ENCODE results near the gene SRPK3. TPM values are rescaled to one million over a fixed set of nuclear protein-coding genes. Genes with fewer than 3 reads are reported as not detected.

Gene SRPK3
- total RNA-seq, 1 experiment from 2014 or later: 1.6 TPM

DNA sequence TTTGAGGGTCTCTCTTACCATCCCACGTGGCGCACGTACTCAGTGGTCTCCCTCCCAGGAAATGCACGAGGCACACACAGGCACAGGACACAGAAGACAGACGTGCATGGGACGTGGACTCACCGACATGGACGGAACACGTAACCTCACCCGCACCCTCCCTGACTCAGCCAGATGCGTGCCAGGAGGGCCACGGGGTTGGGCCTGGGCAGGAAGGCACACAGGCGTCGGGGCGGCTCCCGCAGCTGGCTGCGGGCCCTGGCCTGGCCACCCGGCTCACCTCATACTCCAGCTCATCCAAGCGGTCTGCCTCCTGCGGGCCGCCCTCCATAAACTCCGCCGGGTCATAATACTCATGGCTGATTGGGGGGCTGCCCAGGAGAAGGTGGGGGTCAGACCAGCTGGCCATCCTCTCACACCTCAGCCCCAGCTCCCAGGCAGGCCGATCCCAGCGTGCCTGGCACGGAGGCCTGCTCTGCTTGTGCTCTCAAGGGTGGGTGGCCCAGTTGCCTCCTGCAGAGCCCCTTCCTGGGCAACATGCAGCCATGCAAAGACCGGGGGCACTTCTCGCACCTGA is 26.2 kb downstream of the SRPK3 start:
- intact Hi-C loops (cut with micrococcal nuclease; ENCODE audit: unreplicated experiment): loop anchor here (10.0 kb wide), 1 partner anchor 78 kb away; the partner anchor contains the start of gene L1CAM
- POLR2A ChIA-PET: no interaction called here

DNA sequence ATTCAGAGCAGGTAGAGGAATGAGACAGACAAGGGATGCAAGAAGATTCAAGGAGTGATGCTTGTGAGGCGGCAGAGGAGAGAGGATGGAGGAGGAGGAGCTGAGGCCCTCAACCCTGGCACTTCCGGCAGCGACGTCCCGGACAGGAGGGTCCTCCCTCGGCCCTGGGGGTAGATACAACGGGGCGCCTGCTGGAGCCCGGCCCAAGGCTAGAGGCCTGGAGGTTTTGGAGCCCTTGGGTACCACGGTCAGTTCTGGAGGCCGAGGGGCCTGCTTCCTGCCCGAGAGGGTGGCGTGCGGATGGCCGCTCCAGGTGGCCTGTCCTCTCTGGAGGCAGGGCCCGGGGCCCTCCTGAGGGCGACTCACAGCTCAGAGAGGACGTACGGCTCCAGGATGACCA is 27.1 kb downstream of the SRPK3 start:
- TF ChIP-seq, protein P1, sequence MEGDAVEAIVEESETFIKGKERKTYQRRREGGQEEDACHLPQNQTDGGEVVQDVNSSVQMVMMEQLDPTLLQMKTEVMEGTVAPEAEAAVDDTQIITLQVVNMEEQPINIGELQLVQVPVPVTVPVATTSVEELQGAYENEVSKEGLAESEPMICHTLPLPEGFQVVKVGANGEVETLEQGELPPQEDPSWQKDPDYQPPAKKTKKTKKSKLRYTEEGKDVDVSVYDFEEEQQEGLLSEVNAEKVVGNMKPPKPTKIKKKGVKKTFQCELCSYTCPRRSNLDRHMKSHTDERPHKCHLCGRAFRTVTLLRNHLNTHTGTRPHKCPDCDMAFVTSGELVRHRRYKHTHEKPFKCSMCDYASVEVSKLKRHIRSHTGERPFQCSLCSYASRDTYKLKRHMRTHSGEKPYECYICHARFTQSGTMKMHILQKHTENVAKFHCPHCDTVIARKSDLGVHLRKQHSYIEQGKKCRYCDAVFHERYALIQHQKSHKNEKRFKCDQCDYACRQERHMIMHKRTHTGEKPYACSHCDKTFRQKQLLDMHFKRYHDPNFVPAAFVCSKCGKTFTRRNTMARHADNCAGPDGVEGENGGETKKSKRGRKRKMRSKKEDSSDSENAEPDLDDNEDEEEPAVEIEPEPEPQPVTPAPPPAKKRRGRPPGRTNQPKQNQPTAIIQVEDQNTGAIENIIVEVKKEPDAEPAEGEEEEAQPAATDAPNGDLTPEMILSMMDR (IDR thresholded peaks at IDR 0.05): no peak
- TF ChIP-seq, protein P2, sequence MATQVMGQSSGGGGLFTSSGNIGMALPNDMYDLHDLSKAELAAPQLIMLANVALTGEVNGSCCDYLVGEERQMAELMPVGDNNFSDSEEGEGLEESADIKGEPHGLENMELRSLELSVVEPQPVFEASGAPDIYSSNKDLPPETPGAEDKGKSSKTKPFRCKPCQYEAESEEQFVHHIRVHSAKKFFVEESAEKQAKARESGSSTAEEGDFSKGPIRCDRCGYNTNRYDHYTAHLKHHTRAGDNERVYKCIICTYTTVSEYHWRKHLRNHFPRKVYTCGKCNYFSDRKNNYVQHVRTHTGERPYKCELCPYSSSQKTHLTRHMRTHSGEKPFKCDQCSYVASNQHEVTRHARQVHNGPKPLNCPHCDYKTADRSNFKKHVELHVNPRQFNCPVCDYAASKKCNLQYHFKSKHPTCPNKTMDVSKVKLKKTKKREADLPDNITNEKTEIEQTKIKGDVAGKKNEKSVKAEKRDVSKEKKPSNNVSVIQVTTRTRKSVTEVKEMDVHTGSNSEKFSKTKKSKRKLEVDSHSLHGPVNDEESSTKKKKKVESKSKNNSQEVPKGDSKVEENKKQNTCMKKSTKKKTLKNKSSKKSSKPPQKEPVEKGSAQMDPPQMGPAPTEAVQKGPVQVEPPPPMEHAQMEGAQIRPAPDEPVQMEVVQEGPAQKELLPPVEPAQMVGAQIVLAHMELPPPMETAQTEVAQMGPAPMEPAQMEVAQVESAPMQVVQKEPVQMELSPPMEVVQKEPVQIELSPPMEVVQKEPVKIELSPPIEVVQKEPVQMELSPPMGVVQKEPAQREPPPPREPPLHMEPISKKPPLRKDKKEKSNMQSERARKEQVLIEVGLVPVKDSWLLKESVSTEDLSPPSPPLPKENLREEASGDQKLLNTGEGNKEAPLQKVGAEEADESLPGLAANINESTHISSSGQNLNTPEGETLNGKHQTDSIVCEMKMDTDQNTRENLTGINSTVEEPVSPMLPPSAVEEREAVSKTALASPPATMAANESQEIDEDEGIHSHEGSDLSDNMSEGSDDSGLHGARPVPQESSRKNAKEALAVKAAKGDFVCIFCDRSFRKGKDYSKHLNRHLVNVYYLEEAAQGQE (IDR thresholded peaks at IDR 0.05; ENCODE audit: insufficient read depth in 1 of 2, low read depth in 2 of 2, low read length in 1 of 2): no peak
- TF ChIP-seq SIN3A (IDR thresholded peaks at IDR 0.05; ENCODE audit: borderline replicate concordance, insufficient read depth, low read depth, low read length): no peak
- TF ChIP-seq POLR2AphosphoS5 (IDR thresholded peaks at IDR 0.05; ENCODE audit: low read depth, low read length): no peak
- TF ChIP-seq TCF7L2 (IDR thresholded peaks at IDR 0.05; ENCODE audit: low read depth, low read length): no peak
- no peak overlapping the region for H3K4me3 ChIP-seq (ENCODE audit: low read depth in 2 of 2, low read length in 2 of 2)
- ChIA-PET CTCF (no interaction called here), POLR2A (no interaction called here)
- DNase-seq (ENCODE audit: low read depth, low spot score) (no peak), ATAC-seq (no peak)
- no TSS peak for BruUV-seq (replicated peaks)
- H3K27me3 ChIP-seq (ENCODE audit: control insufficient read depth, insufficient read depth, low read length): no peaks in the 10 kb centered on the region
- no peak overlapping the region for H3K27ac ChIP-seq (ENCODE audit: low read length)
- in situ Hi-C loops (cut with HindIII; ENCODE audit: low pct_unique_long_range_greater_than_20kb, low sequenced_read_pairs) (no loop called here), intact Hi-C loops (cut with micrococcal nuclease; ENCODE audit: unreplicated experiment) (loop anchor here (10.0 kb wide), 1 partner anchor 77 kb away; the partner anchor contains the start of gene L1CAM)
- no peaks in the 10 kb centered on the region for H3K4me1 ChIP-seq (ENCODE audit: control insufficient read depth, insufficient read depth, low read length)
- H3K9me3 ChIP-seq (ENCODE audit: control insufficient read depth, insufficient read depth, low read depth, low read length): no peaks in the 10 kb centered on the region
- H3K36me3 ChIP-seq (ENCODE audit: control insufficient read depth, insufficient read depth, low read length): no peaks in the 10 kb centered on the region

More for the DNA sequence above, 26.2 kb downstream of the SRPK3 start:
- CTCF ChIA-PET: no interaction called here
- Histone ChIP-seq H3K27ac (ENCODE audit: low read length) (no peak overlapping the region), H3K27me3 (ENCODE audit: control insufficient read depth, insufficient read depth, low read length) (no peaks in the 10 kb centered on the region), H3K4me1 (ENCODE audit: control insufficient read depth, insufficient read depth, low read length) (no peaks in the 10 kb centered on the region), H3K9me3 (ENCODE audit: control insufficient read depth, insufficient read depth, low read depth, low read length) (no peaks in the 10 kb centered on the region), H3K4me3 (ENCODE audit: low read depth in 2 of 2, low read length in 2 of 2) (no peak overlapping the region), H3K36me3 (ENCODE audit: control insufficient read depth, insufficient read depth, low read length) (no peaks in the 10 kb centered on the region)
- in situ Hi-C loops (cut with HindIII; ENCODE audit: low pct_unique_long_range_greater_than_20kb, low sequenced_read_pairs): no loop called here
- ATAC-seq (no peak), DNase-seq (ENCODE audit: low read depth, low spot score) (no peak)
- TF ChIP-seq, protein P2 (IDR thresholded peaks at IDR 0.05; ENCODE audit: insufficient read depth in 1 of 2, low read depth in 2 of 2, low read length in 1 of 2): no peak
- no peak for TF ChIP-seq POLR2AphosphoS5 (IDR thresholded peaks at IDR 0.05; ENCODE audit: low read depth, low read length)
- TF ChIP-seq TCF7L2 (IDR thresholded peaks at IDR 0.05; ENCODE audit: low read depth, low read length): no peak
- TF ChIP-seq, protein P1 (IDR thresholded peaks at IDR 0.05): no peak
- no peak for TF ChIP-seq SIN3A (IDR thresholded peaks at IDR 0.05; ENCODE audit: borderline replicate concordance, insufficient read depth, low read depth, low read length)
- BruUV-seq (replicated peaks): no TSS peak

All from Panc1 (cell line).